Measurements from ENCODE around the gene ENPP6.

DNA sequence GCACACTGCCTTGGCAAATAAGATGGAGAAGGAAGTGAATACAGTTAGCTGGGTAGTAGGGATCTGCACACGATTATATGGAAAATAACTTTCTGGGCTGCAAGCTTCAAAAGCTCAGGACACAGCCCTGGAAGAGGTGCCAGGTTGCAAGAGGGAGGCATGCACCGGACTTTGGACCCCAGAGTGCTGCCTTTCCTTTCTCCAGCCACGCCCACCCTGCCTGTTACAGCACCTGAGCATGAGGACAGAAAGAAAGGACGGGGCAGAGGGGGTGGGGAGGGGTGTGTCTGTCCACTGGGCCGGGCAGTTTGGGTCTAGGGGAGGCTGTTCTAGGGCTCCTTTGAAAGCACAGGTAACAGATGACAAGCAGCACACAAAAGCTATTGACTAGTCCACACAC lies 152.8 kb downstream of the ENPP6 start:
- no peak for TF ChIP-seq EZH2 (IDR thresholded peaks at IDR 0.05; ENCODE audit: borderline replicate concordance, low read length)
- TF ChIP-seq, protein P1, sequence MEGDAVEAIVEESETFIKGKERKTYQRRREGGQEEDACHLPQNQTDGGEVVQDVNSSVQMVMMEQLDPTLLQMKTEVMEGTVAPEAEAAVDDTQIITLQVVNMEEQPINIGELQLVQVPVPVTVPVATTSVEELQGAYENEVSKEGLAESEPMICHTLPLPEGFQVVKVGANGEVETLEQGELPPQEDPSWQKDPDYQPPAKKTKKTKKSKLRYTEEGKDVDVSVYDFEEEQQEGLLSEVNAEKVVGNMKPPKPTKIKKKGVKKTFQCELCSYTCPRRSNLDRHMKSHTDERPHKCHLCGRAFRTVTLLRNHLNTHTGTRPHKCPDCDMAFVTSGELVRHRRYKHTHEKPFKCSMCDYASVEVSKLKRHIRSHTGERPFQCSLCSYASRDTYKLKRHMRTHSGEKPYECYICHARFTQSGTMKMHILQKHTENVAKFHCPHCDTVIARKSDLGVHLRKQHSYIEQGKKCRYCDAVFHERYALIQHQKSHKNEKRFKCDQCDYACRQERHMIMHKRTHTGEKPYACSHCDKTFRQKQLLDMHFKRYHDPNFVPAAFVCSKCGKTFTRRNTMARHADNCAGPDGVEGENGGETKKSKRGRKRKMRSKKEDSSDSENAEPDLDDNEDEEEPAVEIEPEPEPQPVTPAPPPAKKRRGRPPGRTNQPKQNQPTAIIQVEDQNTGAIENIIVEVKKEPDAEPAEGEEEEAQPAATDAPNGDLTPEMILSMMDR (IDR thresholded peaks at IDR 0.05; ENCODE audit: low read length): no peak
